ENCODE data around the gene RAB6C. TPM values are rescaled to one million over a fixed set of nuclear protein-coding genes. Genes with fewer than 3 reads are reported as not detected.
"Not testable (repeated sequence)": the region's sequence is repeated elsewhere in the genome, so short reads cannot be mapped to it uniquely, and the experiment has no call there.

The RAB6C gene
- total RNA-seq, 4 donors from 2014 or later = not detected

GRCh38 chr2:129984426-129984825 is 5.0 kb downstream of the RAB6C start:
- Histone ChIP-seq H3K4me3 (no peak overlapping the region), H3K36me3 (no peaks in the 10 kb centered on the region), H3K9me3 (no peaks in the 10 kb centered on the region), H3K4me1 (peaks cover 0 to 4% of the 10 kb centered on the region in 2 donors), H3K27me3 (peaks cover 0 to 12% (median 4%) of the 10 kb centered on the region in 3 donors), H3K27ac (no peak overlapping the region)
- ATAC-seq = no peak
- in situ Hi-C loops (cut with MboI; ENCODE audit: low sequenced_read_pairs in 4 of 4) = no loop called here
- intact Hi-C loops (cut with DNase I; ENCODE audit: low total_unique reads) = no loop called here
- no peak for DNase-seq
- no peak for TF ChIP-seq CTCF (IDR thresholded peaks at IDR 0.05 in 4 of 5, conservative IDR thresholded peaks at IDR 0.05 in 1 of 5)
- no peak for TF ChIP-seq POLR2A (IDR thresholded peaks at IDR 0.05)

GRCh38 chr2:129992415-129993006 is 13.0 kb downstream of the RAB6C start:
- peaks cover 4 to 25% (median 17%) of the 10 kb centered on the region in 3 donors for H3K27me3 ChIP-seq
- H3K4me1 ChIP-seq; ATAC-seq; DNase-seq; in situ Hi-C loops (cut with MboI; ENCODE audit: low sequenced_read_pairs in 4 of 4); H3K9me3 ChIP-seq; H3K4me3 ChIP-seq; H3K27ac ChIP-seq; H3K36me3 ChIP-seq; intact Hi-C loops (cut with DNase I; ENCODE audit: low total_unique reads): not testable (repeated sequence)

GRCh38 chr2:129993151-129993550 is 13.7 kb downstream of the RAB6C start:
- H3K27ac ChIP-seq; H3K9me3 ChIP-seq; H3K4me3 ChIP-seq; H3K36me3 ChIP-seq; H3K4me1 ChIP-seq; ATAC-seq; in situ Hi-C loops (cut with MboI; ENCODE audit: low sequenced_read_pairs in 4 of 4); intact Hi-C loops (cut with DNase I; ENCODE audit: low total_unique reads); DNase-seq: not testable (repeated sequence)
- H3K27me3 ChIP-seq = peaks cover 4 to 25% (median 17%) of the 10 kb centered on the region in 3 donors

- H3K27ac ChIP-seq; ATAC-seq; H3K4me1 ChIP-seq; DNase-seq; in situ Hi-C loops (cut with MboI; ENCODE audit: low sequenced_read_pairs in 4 of 4); H3K36me3 ChIP-seq; H3K9me3 ChIP-seq; H3K4me3 ChIP-seq; intact Hi-C loops (cut with DNase I; ENCODE audit: low total_unique reads): not testable (repeated sequence)
- peaks cover 0 to 13% (median 4%) of the 10 kb centered on the region in 3 donors for H3K27me3 ChIP-seq
Measured at GRCh38 chr2:129996657-129997237, 17.3 kb downstream of the RAB6C start.

GRCh38 chr2:129998771-129999170 is 19.3 kb downstream of the RAB6C start:
- DNase-seq; ATAC-seq; intact Hi-C loops (cut with DNase I; ENCODE audit: low total_unique reads); H3K4me3 ChIP-seq; H3K36me3 ChIP-seq; in situ Hi-C loops (cut with MboI; ENCODE audit: low sequenced_read_pairs in 4 of 4); H3K9me3 ChIP-seq; H3K4me1 ChIP-seq; H3K27ac ChIP-seq; H3K27me3 ChIP-seq: not testable (repeated sequence)

GRCh38 chr2:130005862-130006261 is 26.4 kb downstream of the RAB6C start:
- H3K27ac ChIP-seq; in situ Hi-C loops (cut with MboI; ENCODE audit: low sequenced_read_pairs in 4 of 4); DNase-seq; ATAC-seq; H3K4me1 ChIP-seq; H3K27me3 ChIP-seq; H3K9me3 ChIP-seq; intact Hi-C loops (cut with DNase I; ENCODE audit: low total_unique reads); H3K4me3 ChIP-seq; H3K36me3 ChIP-seq: not testable (repeated sequence)

GRCh38 chr2:130016701-130017100 is 37.2 kb downstream of the RAB6C start:
- H3K4me3 ChIP-seq; H3K27ac ChIP-seq; H3K36me3 ChIP-seq; in situ Hi-C loops (cut with MboI; ENCODE audit: low sequenced_read_pairs in 4 of 4); H3K4me1 ChIP-seq; intact Hi-C loops (cut with DNase I; ENCODE audit: low total_unique reads); H3K27me3 ChIP-seq; ATAC-seq; H3K9me3 ChIP-seq; DNase-seq: not testable (repeated sequence)

- Histone ChIP-seq H3K4me3 (no peak overlapping the region), H3K27me3 (no peaks in the 10 kb centered on the region), H3K9me3 (peaks cover 0 to 7% (median 0%) of the 10 kb centered on the region in 3 donors), H3K4me1 (no peaks in the 10 kb centered on the region), H3K36me3 (no peaks in the 10 kb centered on the region), H3K27ac (no peak overlapping the region)
- intact Hi-C loops (cut with DNase I; ENCODE audit: low total_unique reads) (no loop called here), in situ Hi-C loops (cut with MboI; ENCODE audit: low sequenced_read_pairs in 4 of 4) (no loop called here)
- DNase-seq = no peak
- no peak for ATAC-seq
- TF ChIP-seq CTCF (IDR thresholded peaks at IDR 0.05 in 4 of 5, conservative IDR thresholded peaks at IDR 0.05 in 1 of 5) (no peak), POLR2A (IDR thresholded peaks at IDR 0.05) (no peak)
Measured at GRCh38 chr2:130019402-130019801, 39.9 kb downstream of the RAB6C start.

GRCh38 chr2:130020069-130020468 is 40.6 kb downstream of the RAB6C start:
- H3K4me1 ChIP-seq; H3K36me3 ChIP-seq; in situ Hi-C loops (cut with MboI; ENCODE audit: low sequenced_read_pairs in 4 of 4); H3K4me3 ChIP-seq; intact Hi-C loops (cut with DNase I; ENCODE audit: low total_unique reads); DNase-seq; ATAC-seq; H3K27me3 ChIP-seq; H3K27ac ChIP-seq; H3K9me3 ChIP-seq: not testable (repeated sequence)

GRCh38 chr2:130025931-130026330 is 46.5 kb downstream of the RAB6C start:
- H3K9me3 ChIP-seq; H3K4me3 ChIP-seq; DNase-seq; H3K27ac ChIP-seq; ATAC-seq; intact Hi-C loops (cut with DNase I; ENCODE audit: low total_unique reads); H3K27me3 ChIP-seq; in situ Hi-C loops (cut with MboI; ENCODE audit: low sequenced_read_pairs in 4 of 4); H3K36me3 ChIP-seq; H3K4me1 ChIP-seq: not testable (repeated sequence)
